ENCODE measurements around the gene RABGAP1L. TPM values are rescaled to one million over a fixed set of nuclear protein-coding genes. Genes with fewer than 3 reads are reported as not detected.

Gene RABGAP1L
- total RNA-seq, 1 donor from 2014 or later: 29.5 TPM

- DNase-seq (ENCODE audit: extremely low read depth, low read depth, low spot score): no peak
Observed at GRCh38 chr1:174194461-174194860, 35.1 kb downstream of the RABGAP1L start.

- no peak for DNase-seq (ENCODE audit: extremely low read depth, low read depth, low spot score)
Observed at GRCh38 chr1:174197088-174197487, 37.8 kb downstream of the RABGAP1L start.

GRCh38 chr1:174197547-174197946, 38.2 kb downstream of the RABGAP1L start:
- DNase-seq (ENCODE audit: extremely low read depth, low read depth, low spot score): no peak

- DNase-seq (ENCODE audit: extremely low read depth, low read depth, low spot score): no peak
Observed at GRCh38 chr1:174198202-174198601, 38.9 kb downstream of the RABGAP1L start.

- no peak for DNase-seq (ENCODE audit: extremely low read depth, low read depth, low spot score)
Observed at GRCh38 chr1:174200746-174201145, 41.4 kb downstream of the RABGAP1L start.

- no peak for DNase-seq (ENCODE audit: extremely low read depth, low read depth, low spot score)
Observed at GRCh38 chr1:174204697-174205308, 45.5 kb downstream of the RABGAP1L start.

GRCh38 chr1:174206148-174206836, 47.0 kb downstream of the RABGAP1L start:
- DNase-seq (ENCODE audit: extremely low read depth, low read depth, low spot score): no peak

- DNase-seq (ENCODE audit: extremely low read depth, low read depth, low spot score): no peak
Observed at GRCh38 chr1:174209347-174210187, 50.2 kb downstream of the RABGAP1L start.

- no peak for DNase-seq (ENCODE audit: extremely low read depth, low read depth, low spot score)
Observed at GRCh38 chr1:174211486-174211885, 52.2 kb downstream of the RABGAP1L start.

GRCh38 chr1:174215766-174216165, 56.4 kb downstream of the RABGAP1L start:
- DNase-seq (ENCODE audit: extremely low read depth, low read depth, low spot score): no peak

- DNase-seq (ENCODE audit: extremely low read depth, low read depth, low spot score): no peak
Observed at GRCh38 chr1:174217248-174217647, 57.9 kb downstream of the RABGAP1L start.

GRCh38 chr1:174217787-174218574, 58.7 kb downstream of the RABGAP1L start:
- DNase-seq (ENCODE audit: extremely low read depth, low read depth, low spot score): peak; percentile 20

GRCh38 chr1:174218983-174219382, 59.7 kb downstream of the RABGAP1L start:
- DNase-seq (ENCODE audit: extremely low read depth, low read depth, low spot score): no peak

GRCh38 chr1:174219606-174220370, 60.5 kb downstream of the RABGAP1L start:
- DNase-seq (ENCODE audit: extremely low read depth, low read depth, low spot score): no peak

GRCh38 chr1:174221681-174222080, 62.4 kb downstream of the RABGAP1L start:
- DNase-seq (ENCODE audit: extremely low read depth, low read depth, low spot score): no peak

GRCh38 chr1:174222166-174222949, 63.0 kb downstream of the RABGAP1L start:
- DNase-seq (ENCODE audit: extremely low read depth, low read depth, low spot score): no peak

GRCh38 chr1:174224641-174225040, 65.3 kb downstream of the RABGAP1L start:
- no peak for DNase-seq (ENCODE audit: extremely low read depth, low read depth, low spot score)

- no peak for DNase-seq (ENCODE audit: extremely low read depth, low read depth, low spot score)
Observed at GRCh38 chr1:174225499-174226204, 66.3 kb downstream of the RABGAP1L start.

GRCh38 chr1:174230399-174230798, 71.1 kb downstream of the RABGAP1L start:
- no peak for DNase-seq (ENCODE audit: extremely low read depth, low read depth, low spot score)
